ENCODE measurements around the gene C19orf81. TPM values are rescaled to one million over a fixed set of nuclear protein-coding genes. Genes with fewer than 3 reads are reported as not detected.

C19orf81 gene
- total and polyA plus RNA-seq, 9 of the 15 experiments (the other 6 are each of a cell fraction or from before 2014, with no cell fraction given), result 2.5 to 42.9 (median 33.0) TPM; not detected in 4

DNA sequence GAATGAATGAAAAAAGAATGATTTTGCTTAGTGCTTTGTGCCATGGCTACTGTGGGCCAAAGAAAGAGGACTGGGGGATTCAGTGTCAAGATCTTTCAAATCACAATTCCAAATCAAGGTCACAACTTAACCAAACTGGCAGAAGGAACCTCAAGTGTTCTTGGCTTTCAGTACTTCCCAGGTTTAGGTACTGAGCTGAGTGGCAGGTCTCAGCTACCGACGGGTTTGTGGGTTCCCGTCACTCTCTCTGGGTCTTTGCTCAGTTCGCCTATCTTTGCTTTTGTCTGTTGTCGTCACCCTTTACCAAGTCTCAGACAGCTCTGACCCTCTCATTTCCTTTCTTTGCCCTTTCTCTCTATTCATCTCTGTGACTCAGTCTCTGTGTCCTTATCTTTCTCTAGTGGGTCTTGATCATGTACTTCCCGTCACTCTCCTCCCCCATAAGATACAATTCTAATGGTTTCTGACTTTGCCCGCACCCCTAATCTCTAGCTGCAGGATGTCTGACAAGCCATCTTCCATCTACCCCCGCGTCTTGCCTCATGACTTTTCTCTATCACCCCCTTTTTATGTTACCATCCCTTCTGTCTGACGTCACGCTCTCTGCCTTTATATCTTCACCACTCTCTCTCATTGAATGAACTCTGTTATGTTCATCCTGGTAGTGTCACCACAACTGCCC lies 47.7 kb upstream of the C19orf81 start (continued):
- TF ChIP-seq, protein P1, sequence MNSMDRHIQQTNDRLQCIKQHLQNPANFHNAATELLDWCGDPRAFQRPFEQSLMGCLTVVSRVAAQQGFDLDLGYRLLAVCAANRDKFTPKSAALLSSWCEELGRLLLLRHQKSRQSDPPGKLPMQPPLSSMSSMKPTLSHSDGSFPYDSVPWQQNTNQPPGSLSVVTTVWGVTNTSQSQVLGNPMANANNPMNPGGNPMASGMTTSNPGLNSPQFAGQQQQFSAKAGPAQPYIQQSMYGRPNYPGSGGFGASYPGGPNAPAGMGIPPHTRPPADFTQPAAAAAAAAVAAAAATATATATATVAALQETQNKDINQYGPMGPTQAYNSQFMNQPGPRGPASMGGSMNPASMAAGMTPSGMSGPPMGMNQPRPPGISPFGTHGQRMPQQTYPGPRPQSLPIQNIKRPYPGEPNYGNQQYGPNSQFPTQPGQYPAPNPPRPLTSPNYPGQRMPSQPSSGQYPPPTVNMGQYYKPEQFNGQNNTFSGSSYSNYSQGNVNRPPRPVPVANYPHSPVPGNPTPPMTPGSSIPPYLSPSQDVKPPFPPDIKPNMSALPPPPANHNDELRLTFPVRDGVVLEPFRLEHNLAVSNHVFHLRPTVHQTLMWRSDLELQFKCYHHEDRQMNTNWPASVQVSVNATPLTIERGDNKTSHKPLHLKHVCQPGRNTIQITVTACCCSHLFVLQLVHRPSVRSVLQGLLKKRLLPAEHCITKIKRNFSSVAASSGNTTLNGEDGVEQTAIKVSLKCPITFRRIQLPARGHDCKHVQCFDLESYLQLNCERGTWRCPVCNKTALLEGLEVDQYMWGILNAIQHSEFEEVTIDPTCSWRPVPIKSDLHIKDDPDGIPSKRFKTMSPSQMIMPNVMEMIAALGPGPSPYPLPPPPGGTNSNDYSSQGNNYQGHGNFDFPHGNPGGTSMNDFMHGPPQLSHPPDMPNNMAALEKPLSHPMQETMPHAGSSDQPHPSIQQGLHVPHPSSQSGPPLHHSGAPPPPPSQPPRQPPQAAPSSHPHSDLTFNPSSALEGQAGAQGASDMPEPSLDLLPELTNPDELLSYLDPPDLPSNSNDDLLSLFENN (IDR thresholded peaks at IDR 0.05; ENCODE audit: low read depth in 2 of 2, low read length in 2 of 2), result peak in 1 of 2 experiments; percentile 90; a peak in 2 of 4 replicates
- TF ChIP-seq ZNF785 (CRISPR knock-in tag; IDR thresholded peaks at IDR 0.05), result no peak
- TF ChIP-seq FOXM1 (IDR thresholded peaks at IDR 0.05; ENCODE audit: low read depth), result peak; percentile 89
- no peak for TF ChIP-seq FOXM1 (CRISPR knock-in tag; IDR thresholded peaks at IDR 0.05; ENCODE audit: low read depth)
- peak; percentile 68; the same call in 1 of the 2 replicates for TF ChIP-seq BHLHE40 (IDR thresholded peaks at IDR 0.05; ENCODE audit: low read length)
- peak; percentile 30 to 77; a peak in 1 of 4 replicates for TF ChIP-seq ETV6 (IDR thresholded peaks at IDR 0.05; ENCODE audit: borderline replicate concordance in 1 of 2, low read depth in 2 of 2, low read length in 1 of 2)
- TF ChIP-seq ETV6 (CRISPR knock-in tag; IDR thresholded peaks at IDR 0.05; ENCODE audit: borderline replicate concordance), result no peak
- peak; percentile 76 for TF ChIP-seq ETV1 (tag; conservative IDR thresholded peaks at IDR 0.05; ENCODE audit: low read depth)
- TF ChIP-seq, protein P2, sequence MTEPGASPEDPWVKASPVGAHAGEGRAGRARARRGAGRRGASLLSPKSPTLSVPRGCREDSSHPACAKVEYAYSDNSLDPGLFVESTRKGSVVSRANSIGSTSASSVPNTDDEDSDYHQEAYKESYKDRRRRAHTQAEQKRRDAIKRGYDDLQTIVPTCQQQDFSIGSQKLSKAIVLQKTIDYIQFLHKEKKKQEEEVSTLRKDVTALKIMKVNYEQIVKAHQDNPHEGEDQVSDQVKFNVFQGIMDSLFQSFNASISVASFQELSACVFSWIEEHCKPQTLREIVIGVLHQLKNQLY (CRISPR knock-in tag; conservative IDR thresholded peaks at IDR 0.05), result no peak
- TF ChIP-seq, protein P3, sequence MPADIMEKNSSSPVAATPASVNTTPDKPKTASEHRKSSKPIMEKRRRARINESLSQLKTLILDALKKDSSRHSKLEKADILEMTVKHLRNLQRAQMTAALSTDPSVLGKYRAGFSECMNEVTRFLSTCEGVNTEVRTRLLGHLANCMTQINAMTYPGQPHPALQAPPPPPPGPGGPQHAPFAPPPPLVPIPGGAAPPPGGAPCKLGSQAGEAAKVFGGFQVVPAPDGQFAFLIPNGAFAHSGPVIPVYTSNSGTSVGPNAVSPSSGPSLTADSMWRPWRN (IDR thresholded peaks at IDR 0.05; ENCODE audit: low read depth), result peak; percentile 90
- TF ChIP-seq SMAD1 (IDR thresholded peaks at IDR 0.05; ENCODE audit: low read depth, low read length, partially characterized antibody), result peak; percentile 58
- 0 out of 2 replicates have a peak, but pooled peaks have one; percentile 61 for TF ChIP-seq RHOXF2B (CRISPR knock-in tag; conservative IDR thresholded peaks at IDR 0.05)
- peak; percentile 62; the same call in 1 of the 2 replicates for TF ChIP-seq RUNX1 (IDR thresholded peaks at IDR 0.05; ENCODE audit: low read depth)
- no peak for TF ChIP-seq KAT8 (IDR thresholded peaks at IDR 0.05; ENCODE audit: low read depth)
- TF ChIP-seq HDAC1 (IDR thresholded peaks at IDR 0.05), result peak; percentile 33 to 94; a peak in 2 of 4 replicates
- TF ChIP-seq, protein P4, sequence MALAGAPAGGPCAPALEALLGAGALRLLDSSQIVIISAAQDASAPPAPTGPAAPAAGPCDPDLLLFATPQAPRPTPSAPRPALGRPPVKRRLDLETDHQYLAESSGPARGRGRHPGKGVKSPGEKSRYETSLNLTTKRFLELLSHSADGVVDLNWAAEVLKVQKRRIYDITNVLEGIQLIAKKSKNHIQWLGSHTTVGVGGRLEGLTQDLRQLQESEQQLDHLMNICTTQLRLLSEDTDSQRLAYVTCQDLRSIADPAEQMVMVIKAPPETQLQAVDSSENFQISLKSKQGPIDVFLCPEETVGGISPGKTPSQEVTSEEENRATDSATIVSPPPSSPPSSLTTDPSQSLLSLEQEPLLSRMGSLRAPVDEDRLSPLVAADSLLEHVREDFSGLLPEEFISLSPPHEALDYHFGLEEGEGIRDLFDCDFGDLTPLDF (CRISPR knock-in tag; IDR thresholded peaks at IDR 0.05), result no peak
- TF ChIP-seq, protein P5, sequence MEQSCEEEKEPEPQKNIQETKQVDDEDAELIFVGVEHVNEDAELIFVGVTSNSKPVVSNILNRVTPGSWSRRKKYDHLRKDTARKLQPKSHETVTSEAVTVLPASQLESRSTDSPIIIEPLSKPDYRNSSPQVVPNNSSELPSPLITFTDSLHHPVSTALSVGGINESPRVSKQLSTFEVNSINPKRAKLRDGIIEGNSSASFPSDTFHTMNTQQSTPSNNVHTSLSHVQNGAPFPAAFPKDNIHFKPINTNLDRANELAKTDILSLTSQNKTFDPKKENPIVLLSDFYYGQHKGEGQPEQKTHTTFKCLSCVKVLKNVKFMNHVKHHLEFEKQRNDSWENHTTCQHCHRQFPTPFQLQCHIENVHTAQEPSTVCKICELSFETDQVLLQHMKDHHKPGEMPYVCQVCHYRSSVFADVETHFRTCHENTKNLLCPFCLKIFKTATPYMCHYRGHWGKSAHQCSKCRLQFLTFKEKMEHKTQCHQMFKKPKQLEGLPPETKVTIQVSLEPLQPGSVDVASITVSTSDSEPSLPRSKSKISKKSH (CRISPR knock-in tag; IDR thresholded peaks at IDR 0.05), result no peak
- peak; percentile 87 for TF ChIP-seq HLTF (IDR thresholded peaks at IDR 0.05)
- no peak for TF ChIP-seq ZNF764 (CRISPR knock-in tag; IDR thresholded peaks at IDR 0.05; ENCODE audit: low read depth)
- TF ChIP-seq NEUROD1 (IDR thresholded peaks at IDR 0.05; ENCODE audit: borderline replicate concordance, low read depth, low read length, partially characterized antibody), result peak; percentile 88
- TF ChIP-seq MECOM (CRISPR knock-in tag; IDR thresholded peaks at IDR 0.05), result peak; percentile 22; the same call in 1 of the 2 replicates

Data from K562 (cell line).